ENCODE results near the gene UNC13A. TPM values are rescaled to one million over a fixed set of nuclear protein-coding genes. Genes with fewer than 3 reads are reported as not detected.
"Not testable (repeated sequence)": the region's sequence is repeated elsewhere in the genome, so short reads cannot be mapped to it uniquely, and the experiment has no call there.

Gene UNC13A
- total RNA-seq, 1 donor from 2014 or later: not detected

GRCh38 chr19:17555929-17556813 lies 132.0 kb downstream of the UNC13A start:
- peak; percentile 62 for ATAC-seq
- DNase-seq: peak; percentile 80
- intact Hi-C loops (cut with micrococcal nuclease): no loop called here

- DNase-seq (peak; percentile 100), ATAC-seq (peak; percentile 95)
- intact Hi-C loops (cut with micrococcal nuclease): no loop called here
Measured at GRCh38 chr19:17555480-17555928, 132.7 kb downstream of the UNC13A start, which contains the start of gene COLGALT1. Gene COLGALT1, plus strand, starts transcription at chr19:17555649. Its CDS starts 65 bp downstream, at chr19:17555714.

- intact Hi-C loops (cut with micrococcal nuclease): no loop called here
- ATAC-seq: no peak
Measured at GRCh38 chr19:17554968-17555479, 133.1 kb downstream of the UNC13A start.

GRCh38 chr19:17553256-17553655 lies 134.9 kb downstream of the UNC13A start:
- peak; percentile 65 for ATAC-seq
- DNase-seq: peak; percentile 62
- intact Hi-C loops (cut with micrococcal nuclease): no loop called here

More at GRCh38 chr19:17554968-17555479, 133.1 kb downstream of the UNC13A start:
- DNase-seq: no peak

GRCh38 chr19:17552735-17553134 lies 135.4 kb downstream of the UNC13A start:
- DNase-seq; ATAC-seq; intact Hi-C loops (cut with micrococcal nuclease): not testable (repeated sequence)

Other genes starting within 250 kb of the UNC13A start
- gene TMEM221, start 239.7 kb downstream of the UNC13A start, total RNA-seq: not detected
- gene NXNL1, start 227.4 kb downstream of the UNC13A start, total RNA-seq: not detected
- 68.9 TPM for gene SLC27A1, start 217.8 kb downstream of the UNC13A start, total RNA-seq
- 19.7 TPM for gene PGLS, start 176.7 kb downstream of the UNC13A start, total RNA-seq
- 33.0 TPM for gene COLGALT1, start 132.7 kb downstream of the UNC13A start, total RNA-seq
- gene MAP1S, start 31.1 kb upstream of the UNC13A start, total RNA-seq: 25.5 TPM
- gene FCHO1, start 63.1 kb upstream of the UNC13A start, total RNA-seq: 0.97 TPM
- not detected for gene B3GNT3, start 106.8 kb upstream of the UNC13A start, total RNA-seq
- gene INSL3, start 133.2 kb upstream of the UNC13A start, total RNA-seq: not detected
- gene JAK3, start 159.6 kb upstream of the UNC13A start, total RNA-seq: 1.5 TPM
- gene RPL18A, start 171.6 kb upstream of the UNC13A start, total RNA-seq: 720 TPM
- gene SLC5A5, start 183.6 kb upstream of the UNC13A start, total RNA-seq: not detected
- 83.9 TPM for gene CCDC124, start 244.7 kb upstream of the UNC13A start, total RNA-seq